ENCODE results near the gene FIP1L1. TPM values are rescaled to one million over a fixed set of nuclear protein-coding genes. Genes with fewer than 3 reads are reported as not detected.

FIP1L1 gene
- total and polyA plus RNA-seq, 10 of the 15 experiments (the other 5 are each of a cell fraction or from before 2014, with no cell fraction given) = 28.1 to 110 (median 59.4) TPM

- TF ChIP-seq ETV6 (conservative IDR thresholded peaks at IDR 0.05 in 1 of 2, IDR thresholded peaks at IDR 0.05 in 1 of 2; ENCODE audit: borderline replicate concordance in 1 of 2, low read depth in 1 of 2) (no peak), MYB (IDR thresholded peaks at IDR 0.05; ENCODE audit: borderline replicate concordance, low read depth, low read length) (no peak)
Observed at GRCh38 chr4:53499791-53500190, 122.3 kb downstream of the FIP1L1 start (continued).

GRCh38 chr4:53500546-53500945 is 123.1 kb downstream of the FIP1L1 start:
- FAIRE-seq (peak; percentile 44), DNase-seq (ENCODE audit: low read depth, low spot score) (no peak), ATAC-seq (peak; percentile 34; the same call in 1 of the 3 replicates)
- Histone ChIP-seq H3K4me2 (ENCODE audit: control insufficient read depth, insufficient read depth) (no peak overlapping the region), H3K4me1 (ENCODE audit: control insufficient read depth, insufficient read depth, low read length) (no peaks in the 10 kb centered on the region), H3K36me3 (ENCODE audit: control insufficient read depth in 2 of 2, insufficient read depth in 2 of 2, low read length in 1 of 2) (no peaks in the 10 kb centered on the region), H3K9me3 (replicated peaks; ENCODE audit: control insufficient read depth, insufficient read depth, low read length) (no peaks in the 10 kb centered on the region), H3K27me3 (replicated peaks in 1 of 2; ENCODE audit: control insufficient read depth in 2 of 2, insufficient read depth in 2 of 2, low read length in 1 of 2) (no peaks in the 10 kb centered on the region), H3K27ac (ENCODE audit: control insufficient read depth, insufficient read depth) (no peak overlapping the region), H2AFZ (ENCODE audit: control insufficient read depth, low read depth, low read length) (no peak overlapping the region), H3K79me2 (ENCODE audit: control insufficient read depth, insufficient read depth, low read length) (no peaks in the 10 kb centered on the region), H3K4me3 (no peak overlapping the region), H4K20me1 (ENCODE audit: control insufficient read depth, insufficient read depth) (no peaks in the 10 kb centered on the region), H3K9ac (ENCODE audit: control insufficient read depth, insufficient read depth, low read length) (no peak overlapping the region)
- intact Hi-C loops (cut with micrococcal nuclease; ENCODE audit: unreplicated experiment) = no loop called here
- CTCF ChIA-PET = interaction anchor here (1.0 to 3.6 kb wide), 3 partner anchors 10 to 20 kb away, joined by 3 to 14 read pairs (median 4); no protein-coding TSS in a partner anchor
- POLR2A ChIA-PET = interaction anchor here (0.6 to 0.9 kb wide), 2 partner anchors 9 to 154 kb away, joined by 3 to 4 read pairs; no protein-coding TSS in a partner anchor
- SMC1A ChIA-PET (ENCODE audit: uncharacterized antibody, unreplicated experiment) = interaction anchor here (1.3 to 1.6 kb wide), 2 partner anchors 12 to 41 kb away, joined by 3 to 5 read pairs; no protein-coding TSS in a partner anchor
- in situ Hi-C loops (cut with MboI) = no loop called here
- no TSS peak for BruUV-seq (replicated peaks)
- no peak for TF ChIP-seq BCL11A (IDR thresholded peaks at IDR 0.05; ENCODE audit: low read depth, low read length)
- no peak for TF ChIP-seq MXI1 (IDR thresholded peaks at IDR 0.05; ENCODE audit: low read depth, low read length)
- no peak for TF ChIP-seq TCF7 (IDR thresholded peaks at IDR 0.05; ENCODE audit: borderline replicate concordance)
- TF ChIP-seq EP300 (IDR thresholded peaks at IDR 0.05; ENCODE audit: borderline replicate concordance in 1 of 2, control insufficient read depth in 1 of 2, low read depth in 2 of 2, low read length in 2 of 2) = no peak
- no peak for TF ChIP-seq JUNB (IDR thresholded peaks at IDR 0.05)
- TF ChIP-seq RAD21 (IDR thresholded peaks at IDR 0.05; ENCODE audit: insufficient read depth, low read depth, low read length) = no peak
- TF ChIP-seq RB1 (IDR thresholded peaks at IDR 0.05; ENCODE audit: borderline replicate concordance) = no peak
- WGBS (ENCODE audit: insufficient coverage, insufficient replicate concordance, low lambda C conversion rate, missing lambda C conversion rate) = 2% methylated on average over 2 of the region's 2 CpGs
- RAD21 ChIA-PET (ENCODE audit: unreplicated experiment) = interaction anchor here (1.6 kb wide), 1 partner anchor 153 kb away, joined by 3 read pairs; no protein-coding TSS in a partner anchor

Measured in GM12878 (cell line).